C4-2B (cell line): Measurements from ENCODE around the gene BTNL8.

Experiments used
- H3K27ac ChIP-seq: fragments of 450-650 bp; 2 replicates; pipeline ENCODE4 v1.5.1; 2017
- ZFX ChIP-seq: fragments of 450-650 bp; IDR thresholded peaks from 2 replicates; pipeline ENCODE4 v1.6.1; 2017
- TF ChIP-seq, protein P1 (sequence below): fragments of 450-650 bp; conservative IDR thresholded peaks from 2 replicates; pipeline ENCODE4 v1.5.1; 2017; ENCODE audit warnings: mild to moderate bottlenecking

The BTNL8 gene

DNA sequence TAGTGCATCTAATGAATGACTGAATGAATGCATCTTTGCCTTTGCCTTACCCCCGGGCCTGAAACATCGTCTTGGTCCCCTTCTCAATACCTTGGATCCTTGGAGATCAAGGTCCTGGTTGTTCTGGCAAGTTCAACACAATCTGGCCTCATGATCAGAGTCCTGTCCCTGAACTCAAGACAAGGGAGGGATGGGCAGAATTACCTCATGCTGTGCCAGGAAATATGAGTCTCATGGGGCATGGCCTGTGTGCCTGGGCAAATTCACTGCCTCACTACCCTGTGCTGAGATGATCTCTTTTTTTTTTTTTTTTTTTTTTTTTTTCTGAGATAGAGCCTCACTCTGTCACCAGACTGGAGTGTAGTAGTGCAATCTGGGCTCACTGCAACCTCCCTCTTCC is 89.1 kb downstream of the BTNL8 start:
- no peak for TF ChIP-seq ZFX
- TF ChIP-seq, protein P1, sequence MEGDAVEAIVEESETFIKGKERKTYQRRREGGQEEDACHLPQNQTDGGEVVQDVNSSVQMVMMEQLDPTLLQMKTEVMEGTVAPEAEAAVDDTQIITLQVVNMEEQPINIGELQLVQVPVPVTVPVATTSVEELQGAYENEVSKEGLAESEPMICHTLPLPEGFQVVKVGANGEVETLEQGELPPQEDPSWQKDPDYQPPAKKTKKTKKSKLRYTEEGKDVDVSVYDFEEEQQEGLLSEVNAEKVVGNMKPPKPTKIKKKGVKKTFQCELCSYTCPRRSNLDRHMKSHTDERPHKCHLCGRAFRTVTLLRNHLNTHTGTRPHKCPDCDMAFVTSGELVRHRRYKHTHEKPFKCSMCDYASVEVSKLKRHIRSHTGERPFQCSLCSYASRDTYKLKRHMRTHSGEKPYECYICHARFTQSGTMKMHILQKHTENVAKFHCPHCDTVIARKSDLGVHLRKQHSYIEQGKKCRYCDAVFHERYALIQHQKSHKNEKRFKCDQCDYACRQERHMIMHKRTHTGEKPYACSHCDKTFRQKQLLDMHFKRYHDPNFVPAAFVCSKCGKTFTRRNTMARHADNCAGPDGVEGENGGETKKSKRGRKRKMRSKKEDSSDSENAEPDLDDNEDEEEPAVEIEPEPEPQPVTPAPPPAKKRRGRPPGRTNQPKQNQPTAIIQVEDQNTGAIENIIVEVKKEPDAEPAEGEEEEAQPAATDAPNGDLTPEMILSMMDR: no peak
- no peak overlapping the region for H3K27ac ChIP-seq

DNA sequence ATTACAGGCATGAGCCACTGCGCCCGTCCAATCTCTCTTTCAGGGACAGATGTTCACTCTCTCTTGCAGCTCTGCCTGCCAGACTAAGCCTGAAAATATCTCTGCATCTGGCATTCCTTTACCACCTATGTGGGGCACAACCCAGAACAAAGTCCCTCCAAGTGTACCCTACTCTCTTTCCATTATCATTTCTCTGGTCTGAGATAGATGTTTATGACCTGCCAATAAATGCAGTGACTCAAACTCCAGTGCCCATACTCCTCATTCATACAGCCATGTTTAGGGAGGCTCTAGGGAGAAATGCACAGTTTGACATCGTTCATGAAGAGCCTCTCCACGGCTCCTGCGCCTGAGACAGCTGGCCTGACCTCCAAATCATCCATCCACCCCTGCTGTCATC is 89.6 kb downstream of the BTNL8 start, which contains the start of gene BTNL3:
BTNL3 (plus strand) TSS at position 255 of the 400 bp plus-strand sequence. CDS start 183 bp downstream, outside the sequence.
- H3K27ac ChIP-seq: no peak within 1 kb of the TSS
- TF ChIP-seq ZFX: no peak
- TF ChIP-seq, protein P1: no peak

DNA sequence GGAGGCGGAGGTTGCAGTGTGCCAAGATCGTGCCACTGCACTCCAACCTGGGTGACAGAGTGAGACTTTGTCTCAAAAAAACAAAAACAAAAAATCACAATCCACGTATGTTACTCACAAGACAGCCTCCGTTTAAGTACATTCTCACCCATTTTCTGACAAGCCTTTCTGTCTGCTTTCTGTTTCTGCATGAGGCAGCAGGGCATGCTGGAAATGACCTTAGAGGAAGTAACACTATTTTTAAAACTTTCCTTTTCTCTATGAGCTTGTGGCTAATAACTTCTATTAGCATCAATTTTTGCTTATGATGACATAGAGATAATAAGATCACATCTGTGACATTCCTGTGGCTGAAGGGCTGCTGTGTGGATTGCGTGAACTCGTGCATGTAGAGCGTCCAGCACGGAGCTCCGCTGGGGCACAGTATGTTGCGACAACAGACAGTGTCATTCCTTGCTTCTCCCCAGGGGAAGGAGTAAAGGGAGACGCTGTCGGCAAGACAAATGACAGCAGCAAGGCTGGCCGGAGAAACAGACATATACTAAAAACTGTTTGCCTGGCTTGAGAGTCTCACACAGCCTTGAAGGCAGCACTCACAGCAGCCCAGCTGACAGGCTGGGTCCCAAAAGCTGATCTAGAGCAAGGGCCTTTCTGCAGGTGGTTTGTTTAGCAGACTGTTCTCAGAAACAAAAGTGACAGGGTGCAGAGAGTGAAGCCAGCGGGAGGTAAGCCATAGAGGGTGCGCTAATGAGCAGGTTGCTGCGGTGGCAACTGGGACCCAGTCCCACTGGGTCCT is 91.3 kb downstream of the BTNL8 start:
- TF ChIP-seq, protein P1: no peak
- no peak for TF ChIP-seq ZFX
- H3K27ac ChIP-seq: no peak overlapping the region

DNA sequence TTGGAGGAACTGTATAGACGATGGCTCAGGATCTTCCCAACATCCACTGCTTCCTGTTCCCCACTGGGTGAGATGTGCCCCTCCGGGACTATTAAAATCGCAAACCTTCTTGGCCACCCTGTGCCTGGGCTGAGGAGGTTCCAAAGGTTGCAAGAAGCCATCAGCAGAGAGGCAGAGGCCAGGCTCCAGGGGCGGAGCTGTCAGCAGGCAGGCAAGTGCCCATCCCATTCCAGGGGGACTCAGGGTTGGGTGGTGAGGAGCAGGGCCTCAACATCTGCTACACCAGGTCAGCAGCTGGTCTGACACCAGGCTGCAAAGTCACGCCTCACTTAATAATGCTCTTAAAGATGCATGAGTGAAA is 91.9 kb downstream of the BTNL8 start:
- no peak overlapping the region for H3K27ac ChIP-seq
- no peak for TF ChIP-seq ZFX
- TF ChIP-seq, protein P1: no peak
